ENCODE measurements around the gene MXRA7.

Gene MXRA7

GRCh38 chr17:76679239-76679638, 31.5 kb downstream of the MXRA7 start:
- POLR2A ChIA-PET: no interaction called here
- DNase-seq (ENCODE audit: extremely low spot score): no peak
- no peak for TF ChIP-seq CTCF (IDR thresholded peaks at IDR 0.05; ENCODE audit: control extremely low read depth, extremely low read depth, low read depth, missing control alignments)
- CTCF ChIA-PET: interaction anchor here (2.1 kb wide), 1 partner anchor 156 kb away, joined by 9 read pairs; no protein-coding TSS in a partner anchor

GRCh38 chr17:76678330-76678729, 32.4 kb downstream of the MXRA7 start:
- no peak for TF ChIP-seq CTCF (IDR thresholded peaks at IDR 0.05; ENCODE audit: control extremely low read depth, extremely low read depth, low read depth, missing control alignments)
- CTCF ChIA-PET: interaction anchor here (2.1 kb wide), 1 partner anchor 155 kb away, joined by 9 read pairs; no protein-coding TSS in a partner anchor
- DNase-seq (ENCODE audit: extremely low spot score): no peak
- POLR2A ChIA-PET: interaction anchor here (0.6 kb wide), 1 partner anchor 432 kb away, joined by 8 read pairs; no protein-coding TSS in a partner anchor

GRCh38 chr17:76677406-76677805, 33.4 kb downstream of the MXRA7 start:
- DNase-seq (ENCODE audit: extremely low spot score): no peak
- POLR2A ChIA-PET: no interaction called here
- CTCF ChIA-PET: interaction anchor here (1.3 to 2.1 kb wide), 2 partner anchors 119 to 154 kb away, joined by 3 to 9 read pairs; no protein-coding TSS in a partner anchor
- no peak for TF ChIP-seq CTCF (IDR thresholded peaks at IDR 0.05; ENCODE audit: control extremely low read depth, extremely low read depth, low read depth, missing control alignments)

- no peak for TF ChIP-seq CTCF (IDR thresholded peaks at IDR 0.05; ENCODE audit: control extremely low read depth, extremely low read depth, low read depth, missing control alignments)
- ChIA-PET CTCF (interaction anchor here (1.3 kb wide), 1 partner anchor 118 kb away, joined by 3 read pairs; no protein-coding TSS in a partner anchor), POLR2A (no interaction called here)
- DNase-seq (ENCODE audit: extremely low spot score): no peak
Observed at GRCh38 chr17:76676629-76677028, 34.1 kb downstream of the MXRA7 start.

GRCh38 chr17:76675648-76676047, 35.1 kb downstream of the MXRA7 start:
- ChIA-PET POLR2A (no interaction called here), CTCF (interaction anchor here (2.4 kb wide), 1 partner anchor 153 kb away, joined by 8 read pairs; no protein-coding TSS in a partner anchor)
- no peak for TF ChIP-seq CTCF (IDR thresholded peaks at IDR 0.05; ENCODE audit: control extremely low read depth, extremely low read depth, low read depth, missing control alignments)

GRCh38 chr17:76674600-76674999, 36.2 kb downstream of the MXRA7 start:
- ChIA-PET CTCF (interaction anchor here (2.4 to 2.6 kb wide), 2 partner anchors 9 to 152 kb away, joined by 6 to 8 read pairs; no protein-coding TSS in a partner anchor), POLR2A (interaction anchor here (0.6 kb wide), 1 partner anchor 159 kb away, joined by 7 read pairs; no protein-coding TSS in a partner anchor)
- no peak for TF ChIP-seq CTCF (IDR thresholded peaks at IDR 0.05; ENCODE audit: control extremely low read depth, extremely low read depth, low read depth, missing control alignments)
- no peak for DNase-seq (ENCODE audit: extremely low spot score)

More at GRCh38 chr17:76675648-76676047, 35.1 kb downstream of the MXRA7 start:
- no peak for DNase-seq (ENCODE audit: extremely low spot score)
